IMR-90 (cell line): Measurements from ENCODE around the gene STRIP1. TPM values are rescaled to one million over a fixed set of nuclear protein-coding genes. Genes with fewer than 3 reads are reported as not detected.
A peak's percentile ranks its signal among the peaks of the same experiment; 100 is the strongest.

Experiments
- ATAC-seq: fragments of 200-7000 bp; cut with Tn5 transposase; 2 replicates; pipeline ENCODE4 v1.9.1; 2020; ENCODE audit warnings: low read depth, mild to moderate bottlenecking, moderate library complexity
- BruUV-seq: library from RNA; stranded (reverse); fragments of 400-500 nt; replicated peaks from 2 replicates; lab custom pipeline; 2021; lab: Mats Ljungman, UMichigan
- CTCF ChIA-PET: fragments of 300-600 bp; formaldehyde crosslinking; extraction: SDS; loops from one replicate; lab custom pipeline; 2021; ENCODE audit warnings: antibody characterized with exemption; lab: Yijun Ruan, JAX
- POLR2A ChIA-PET: fragments of 300-600 bp; sonication (Branson Sonifier 250); formaldehyde crosslinking; loops from one replicate; lab custom pipeline; 2022; ENCODE audit warnings: antibody characterized with exemption; ENCODE audit not compliant: unreplicated experiment; lab: Charles Lee
- DNase-seq: peaks from one replicate; pipeline ENCODE4 v3.0.0; 2013
- H2AFZ ChIP-seq: replicated peaks from 2 replicates; pipeline ENCODE3; 2013; ENCODE audit warnings: low read length, mild to moderate bottlenecking; ENCODE audit not compliant: poor library complexity
- H2AK5ac ChIP-seq: 2 replicates; pipeline ENCODE4 v1.6.1; 2013; ENCODE audit warnings: low read depth, low read length, inconsistent platforms
- H2AK9ac ChIP-seq: replicated peaks from 2 replicates; pipeline ENCODE3; 2013; ENCODE audit warnings: mild to moderate bottlenecking, low read depth, low read length, moderate library complexity; ENCODE audit not compliant: poor library complexity
- H2BK120ac ChIP-seq: 2 replicates; pipeline ENCODE4 v1.6.1; 2013; ENCODE audit warnings: low read depth, low read length, inconsistent platforms
- H2BK15ac ChIP-seq: 3 replicates; pipeline ENCODE4 v1.6.1; 2013; ENCODE audit warnings: low read depth, low read length, inconsistent platforms
- H2BK20ac ChIP-seq: 2 replicates; pipeline ENCODE4 v1.6.1; 2013; ENCODE audit warnings: low read depth, mild to moderate bottlenecking, inconsistent platforms, low read length, moderate library complexity
- H2BK5ac ChIP-seq: 2 replicates; pipeline ENCODE4 v1.6.1; 2013; ENCODE audit warnings: mild to moderate bottlenecking, low read depth, low read length, inconsistent platforms; ENCODE audit not compliant: poor library complexity, severe bottlenecking
- H3K14ac ChIP-seq: replicated peaks from 2 replicates; pipeline ENCODE4 v1.6.1; 2013; ENCODE audit warnings: low read depth, low read length, inconsistent platforms
- H3K18ac ChIP-seq: 2 replicates; pipeline ENCODE4 v1.6.1; 2013; ENCODE audit warnings: low read depth, low read length, control low read depth
- H3K23ac ChIP-seq: 2 replicates; pipeline ENCODE4 v1.6.1; 2013; ENCODE audit warnings: low read depth, low read length, inconsistent platforms
- H3K27ac ChIP-seq: 2 replicates; pipeline ENCODE4 v1.5.1; 2013; ENCODE audit warnings: mild to moderate bottlenecking, control low read depth, low read length; ENCODE audit not compliant: insufficient read depth
- H3K27me3 ChIP-seq: 2 replicates; pipeline ENCODE4 v1.6.1; 2013; ENCODE audit warnings: low read length; ENCODE audit not compliant: control insufficient read depth, insufficient read depth
- H3K36me3 ChIP-seq: 2 replicates; pipeline ENCODE4 v1.6.1; 2013; ENCODE audit warnings: low read length, mixed read lengths; ENCODE audit not compliant: control insufficient read depth, insufficient read depth
- H3K4ac ChIP-seq: 2 replicates; pipeline ENCODE4 v1.6.1; 2013; ENCODE audit warnings: low read depth, low read length, inconsistent platforms
- H3K4me1 ChIP-seq: 2 replicates; pipeline ENCODE4 v1.6.1; 2013; ENCODE audit warnings: low read length, mixed read lengths; ENCODE audit not compliant: control insufficient read depth, insufficient read depth
- H3K4me2 ChIP-seq: 2 replicates; pipeline ENCODE4 v1.6.1; 2013; ENCODE audit warnings: low read depth, mild to moderate bottlenecking, control low read depth, low read length, moderate library complexity
- H3K4me3 ChIP-seq: 2 replicates; pipeline ENCODE4 v1.5.1; 2013; ENCODE audit warnings: low read depth, mild to moderate bottlenecking, control low read depth, low read length, moderate library complexity; ENCODE audit not compliant: insufficient read depth
- H3K56ac ChIP-seq: 2 replicates; pipeline ENCODE4 v1.6.1; 2013; ENCODE audit warnings: low read length, inconsistent platforms; ENCODE audit not compliant: insufficient read depth; ENCODE audit errors: extremely low read depth
- H3K79me1 ChIP-seq, 2 experiments: 2 replicates each; pipeline ENCODE4 v1.6.1; 2013; ENCODE audit warnings: low read length in 2 of 2, inconsistent platforms in 1 of 2, low read depth in 1 of 2
- H3K9ac ChIP-seq: 2 replicates; pipeline ENCODE4 v1.6.1; 2013; ENCODE audit warnings: low read depth, low read length, control low read depth
- H3K9me1 ChIP-seq: 2 replicates; pipeline ENCODE4 v1.6.1; 2013; ENCODE audit warnings: low read length, inconsistent platforms; ENCODE audit not compliant: insufficient read depth
- H3K9me3 ChIP-seq: 2 replicates; pipeline ENCODE4 v1.6.1; 2013; ENCODE audit warnings: low read length; ENCODE audit not compliant: control insufficient read depth, insufficient read depth
- H4K20me1 ChIP-seq: 2 replicates; pipeline ENCODE4 v1.6.1; 2013; ENCODE audit warnings: low read length, inconsistent platforms; ENCODE audit not compliant: insufficient read depth
- H4K5ac ChIP-seq: 2 replicates; pipeline ENCODE4 v1.6.1; 2013; ENCODE audit warnings: mild to moderate bottlenecking, low read depth, low read length, control low read depth
- H4K8ac ChIP-seq, 2 experiments: 2 replicates each; pipeline ENCODE4 v1.6.1; 2013; ENCODE audit warnings: low read depth in 2 of 2, low read length in 2 of 2, control low read depth in 1 of 2, inconsistent platforms in 1 of 2
- H4K91ac ChIP-seq: 2 replicates; pipeline ENCODE4 v1.6.1; 2013; ENCODE audit warnings: low read depth, low read length, inconsistent platforms; ENCODE audit not compliant: insufficient read depth
- BHLHE40 ChIP-seq: fragments of 150-350 bp; IDR thresholded peaks from 2 replicates; pipeline ENCODE4 v1.6.1; 2016; ENCODE audit warnings: mild to moderate bottlenecking, low read depth, low read length
- CEBPB ChIP-seq: IDR thresholded peaks from 2 replicates; pipeline ENCODE4 v1.6.1; 2012; ENCODE audit warnings: low read depth, low read length, improper control_type of control experiment
- CHD1 ChIP-seq: IDR thresholded peaks from 2 replicates; pipeline ENCODE4 v1.6.1; 2012; ENCODE audit warnings: low read depth, low read length, improper control_type of control experiment
- FOS ChIP-seq: fragments of 150-350 bp; IDR thresholded peaks from 2 replicates; pipeline ENCODE4 v1.6.1; 2016; ENCODE audit warnings: low read depth, low read length
- MAFK ChIP-seq: IDR thresholded peaks from 2 replicates; pipeline ENCODE4 v1.6.1; 2012; ENCODE audit warnings: low read depth, low read length, improper control_type of control experiment
- MAZ ChIP-seq: IDR thresholded peaks from 2 replicates; pipeline ENCODE4 v1.6.1; 2012; ENCODE audit warnings: low read depth, mild to moderate bottlenecking, low read length, improper control_type of control experiment, moderate library complexity, borderline replicate concordance
- NFE2L2 ChIP-seq: fragments of 150-350 bp; IDR thresholded peaks from 2 replicates; pipeline ENCODE4 v1.6.1; 2016; ENCODE audit warnings: low read depth, mild to moderate bottlenecking, low read length
- POLR2A ChIP-seq: IDR thresholded peaks from 2 replicates; pipeline ENCODE4 v1.6.1; 2012; ENCODE audit warnings: mild to moderate bottlenecking, low read depth, low read length
- RAD21 ChIP-seq: IDR thresholded peaks from 2 replicates; pipeline ENCODE4 v1.6.1; 2012; ENCODE audit warnings: low read length, improper control_type of control experiment
- RCOR1 ChIP-seq: IDR thresholded peaks from 2 replicates; pipeline ENCODE4 v1.6.1; 2012; ENCODE audit warnings: mild to moderate bottlenecking, low read length, improper control_type of control experiment; ENCODE audit not compliant: insufficient replicate concordance
- RFX5 ChIP-seq: IDR thresholded peaks from 2 replicates; pipeline ENCODE4 v1.8.0; 2012; ENCODE audit warnings: low read depth, mild to moderate bottlenecking, low read length, moderate library complexity
- SMC3 ChIP-seq: fragments of 150-350 bp; IDR thresholded peaks from 2 replicates; pipeline ENCODE4 v1.6.1; 2016; ENCODE audit warnings: low read depth, mild to moderate bottlenecking, antibody characterized with exemption, low read length, moderate library complexity
- USF2 ChIP-seq: fragments of 150-350 bp; IDR thresholded peaks from 2 replicates; pipeline ENCODE4 v1.6.1; 2017; ENCODE audit warnings: mild to moderate bottlenecking, antibody characterized with exemption, low read length, low read depth
- WGBS, 2 experiments: methylation state at CpG; one replicate each; pipeline versions ENCODE4 v1.1.5 to v1.1.7; 2013; ENCODE audit warnings: missing lambda C conversion rate in 2 of 2; ENCODE audit not compliant: insufficient read length in 1 of 2; ENCODE audit errors: extremely low coverage in 2 of 2; 5-methylcytosine and 5-hydroxymethylcytosine counted together
- dilution Hi-C: fragments of 300-500 bp; cut with HindIII; formaldehyde crosslinking; loops from one replicate; pipeline ENCODE4 v1.14.3; 2018; ENCODE audit warnings: low sequenced_read_pairs; ENCODE audit not compliant: unreplicated experiment
- in situ Hi-C: fragments of 300-500 bp; cut with MboI; formaldehyde crosslinking; loops from 3 replicates; pipeline ENCODE4 v1.14.3; 2019; ENCODE audit warnings: low sequenced_read_pairs, inconsistent platforms, mixed read lengths
- intact Hi-C: fragments of 100-400 bp; cut with micrococcal nuclease; formaldehyde crosslinking; loops from 2 replicates; pipeline ENCODE4 v1.10.0; 2022
- polyA plus RNA-seq, 3 experiments: library from polyadenylated mRNA; depleted of rRNA; stranded (reverse); fragments of >200 nt; gene quantifications; 2 replicates each; pipeline ENCODE4 v1.2.3, GENCODE V29; 2012; ENCODE audit warnings: low replicate concordance in 1 of 3
- total RNA-seq: library from RNA; depleted of rRNA; stranded (reverse); fragments of >200 nt; gene quantifications from 2 replicates; pipeline ENCODE4 v1.2.3, GENCODE V29; 2012
- TF ChIP-seq, protein P1 (sequence below): conservative IDR thresholded peaks from 2 replicates; pipeline ENCODE4 v1.5.1; 2012; ENCODE audit warnings: mild to moderate bottlenecking, low read depth, low read length, improper control_type of control experiment
- TF ChIP-seq, protein P2 (sequence below): fragments of 150-350 bp; IDR thresholded peaks from 2 replicates; pipeline ENCODE4 v1.6.1; 2016; ENCODE audit warnings: low read depth, mild to moderate bottlenecking, low read length, moderate library complexity, borderline replicate concordance

Gene STRIP1
- total and polyA plus RNA-seq, 2 of the 4 experiments (the other 2 are of a cell fraction), result 30.4 to 33.5 TPM

DNA sequence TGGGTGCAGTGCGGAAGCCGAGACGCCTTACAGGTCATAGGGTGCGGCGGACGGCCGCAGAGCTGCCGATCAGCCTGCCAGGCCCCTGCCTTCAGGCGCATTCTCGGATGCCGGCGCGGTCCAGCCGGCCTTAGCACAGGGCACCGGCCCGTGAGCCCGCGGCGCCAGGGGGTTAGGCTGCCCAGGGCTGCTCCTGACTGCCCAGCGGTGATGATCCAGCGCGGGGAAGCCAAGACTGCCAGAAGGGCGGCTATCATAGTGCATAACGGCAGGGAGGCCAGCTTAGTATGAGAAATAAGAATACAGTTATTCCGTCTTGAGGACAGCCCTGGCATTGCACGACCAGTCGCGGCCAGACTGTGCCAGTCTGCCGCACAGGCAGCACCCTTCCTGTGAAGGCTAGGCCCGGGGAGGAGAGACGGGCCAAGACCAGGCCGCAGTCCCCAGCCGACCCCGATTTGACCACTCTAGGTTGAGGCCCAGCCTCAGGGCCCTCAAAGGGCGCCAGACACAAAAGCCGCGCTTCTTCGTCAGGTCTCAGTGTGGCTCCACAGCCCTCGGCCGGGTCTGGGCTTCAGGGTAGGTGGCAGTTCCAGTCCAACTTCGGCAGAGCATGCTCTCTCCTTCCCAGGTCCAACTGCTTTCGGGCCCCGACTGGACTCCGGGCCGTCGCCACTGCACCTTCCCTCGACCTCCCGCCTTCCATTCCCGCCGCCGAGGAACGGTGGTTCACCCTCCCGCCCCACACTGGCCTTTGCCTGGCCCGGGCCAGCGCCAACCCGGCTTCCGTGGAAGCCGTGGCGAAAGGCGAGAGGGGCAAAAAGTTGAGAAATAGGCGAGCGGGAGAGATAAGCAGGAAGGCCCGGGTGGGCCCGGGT is 35.2 kb downstream of the STRIP1 start:
- no peaks in the 10 kb centered on the region; the same call in 1 of the 2 replicates for H3K4me1 ChIP-seq
- H2AK9ac ChIP-seq, result no peak overlapping the region
- no peaks in the 10 kb centered on the region for H3K79me1 ChIP-seq
- no peak overlapping the region for H3K23ac ChIP-seq
- POLR2A ChIA-PET, result no interaction called here
- H3K27ac ChIP-seq, result no peak overlapping the region
- ATAC-seq (peak; percentile 7; the same call in 1 of the 2 replicates), DNase-seq (no peak)
- H2AK5ac ChIP-seq, result no peak overlapping the region
- CTCF ChIA-PET, result interaction anchor here (1.1 kb wide), 1 partner anchor 15 kb away, joined by 3 read pairs; no protein-coding TSS in a partner anchor
- no peak overlapping the region for H3K4ac ChIP-seq
- no peak overlapping the region for H4K5ac ChIP-seq
- peaks cover 83% of the 10 kb centered on the region for H3K27me3 ChIP-seq
- H3K18ac ChIP-seq, result no peak overlapping the region
- no peak overlapping the region for H2AFZ ChIP-seq
- dilution Hi-C loops, result no loop called here
- intact Hi-C loops, result no loop called here
- no peak overlapping the region for H2BK15ac ChIP-seq
- no peak overlapping the region for H4K91ac ChIP-seq
- no peaks in the 10 kb centered on the region for H3K9me1 ChIP-seq
- peaks cover 24% of the 10 kb centered on the region for H3K9me3 ChIP-seq
- no peak overlapping the region for H3K56ac ChIP-seq
- no peak overlapping the region for H3K14ac ChIP-seq
- no peak overlapping the region for H3K4me3 ChIP-seq
- BruUV-seq, result no TSS peak
- in situ Hi-C loops, result no loop called here
- no peak overlapping the region for H3K4me2 ChIP-seq
- H4K8ac ChIP-seq, result no peak overlapping the region
- H3K36me3 ChIP-seq, result no peaks in the 10 kb centered on the region
- H2BK120ac ChIP-seq, result no peak overlapping the region
- no peak overlapping the region for H2BK20ac ChIP-seq
- H3K9ac ChIP-seq, result no peak overlapping the region
- no peak overlapping the region for H2BK5ac ChIP-seq
- peaks cover 21% of the 10 kb centered on the region; the same call in 1 of the 2 replicates for H4K20me1 ChIP-seq
- 35% methylated on average over 38 of the region's 64 CpGs; no CpG with 5 or more reads in 1 of the 2 experiments for WGBS, 2 experiments
- TF ChIP-seq CEBPB (no peak), POLR2A (no peak), MAFK (no peak), CHD1 (no peak), RFX5 (no peak), BHLHE40 (no peak), FOS (no peak), MAZ (no peak), USF2 (no peak), RAD21 (no peak), RCOR1 (no peak), SMC3 (no peak), NFE2L2 (no peak)
- TF ChIP-seq, protein P1, sequence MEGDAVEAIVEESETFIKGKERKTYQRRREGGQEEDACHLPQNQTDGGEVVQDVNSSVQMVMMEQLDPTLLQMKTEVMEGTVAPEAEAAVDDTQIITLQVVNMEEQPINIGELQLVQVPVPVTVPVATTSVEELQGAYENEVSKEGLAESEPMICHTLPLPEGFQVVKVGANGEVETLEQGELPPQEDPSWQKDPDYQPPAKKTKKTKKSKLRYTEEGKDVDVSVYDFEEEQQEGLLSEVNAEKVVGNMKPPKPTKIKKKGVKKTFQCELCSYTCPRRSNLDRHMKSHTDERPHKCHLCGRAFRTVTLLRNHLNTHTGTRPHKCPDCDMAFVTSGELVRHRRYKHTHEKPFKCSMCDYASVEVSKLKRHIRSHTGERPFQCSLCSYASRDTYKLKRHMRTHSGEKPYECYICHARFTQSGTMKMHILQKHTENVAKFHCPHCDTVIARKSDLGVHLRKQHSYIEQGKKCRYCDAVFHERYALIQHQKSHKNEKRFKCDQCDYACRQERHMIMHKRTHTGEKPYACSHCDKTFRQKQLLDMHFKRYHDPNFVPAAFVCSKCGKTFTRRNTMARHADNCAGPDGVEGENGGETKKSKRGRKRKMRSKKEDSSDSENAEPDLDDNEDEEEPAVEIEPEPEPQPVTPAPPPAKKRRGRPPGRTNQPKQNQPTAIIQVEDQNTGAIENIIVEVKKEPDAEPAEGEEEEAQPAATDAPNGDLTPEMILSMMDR, result no peak
- TF ChIP-seq, protein P2, sequence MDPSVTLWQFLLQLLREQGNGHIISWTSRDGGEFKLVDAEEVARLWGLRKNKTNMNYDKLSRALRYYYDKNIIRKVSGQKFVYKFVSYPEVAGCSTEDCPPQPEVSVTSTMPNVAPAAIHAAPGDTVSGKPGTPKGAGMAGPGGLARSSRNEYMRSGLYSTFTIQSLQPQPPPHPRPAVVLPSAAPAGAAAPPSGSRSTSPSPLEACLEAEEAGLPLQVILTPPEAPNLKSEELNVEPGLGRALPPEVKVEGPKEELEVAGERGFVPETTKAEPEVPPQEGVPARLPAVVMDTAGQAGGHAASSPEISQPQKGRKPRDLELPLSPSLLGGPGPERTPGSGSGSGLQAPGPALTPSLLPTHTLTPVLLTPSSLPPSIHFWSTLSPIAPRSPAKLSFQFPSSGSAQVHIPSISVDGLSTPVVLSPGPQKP, result no peak
